Trophoblast cell (in vitro differentiated cells and primary cell): Measurements from ENCODE around the gene UGT2B17.

Experiments used
- DNase-seq, 2 donors: peaks; one replicate each; pipeline ENCODE4 v3.0.0-alpha.2; 2016
- H2AFZ ChIP-seq: 2 replicates; pipeline ENCODE4 v1.6.1; 2013; ENCODE audit warnings: low read length, moderate library complexity, mild to moderate bottlenecking; ENCODE audit not compliant: insufficient read depth, poor library complexity
- H2AK5ac ChIP-seq: 2 replicates; pipeline ENCODE4 v1.6.1; 2013; ENCODE audit warnings: mild to moderate bottlenecking, low read length
- H2BK120ac ChIP-seq: 2 replicates; pipeline ENCODE4 v1.6.1; 2013; ENCODE audit warnings: low read length, mild to moderate bottlenecking, moderate library complexity; ENCODE audit not compliant: insufficient read depth, poor library complexity
- H2BK12ac ChIP-seq: 2 replicates; pipeline ENCODE4 v1.6.1; 2013; ENCODE audit warnings: mild to moderate bottlenecking, low read length, moderate library complexity
- H2BK5ac ChIP-seq: 2 replicates; pipeline ENCODE4 v1.6.1; 2013; ENCODE audit warnings: low read length, low read depth, moderate library complexity, mild to moderate bottlenecking; ENCODE audit not compliant: poor library complexity
- H3K14ac ChIP-seq: 2 replicates; pipeline ENCODE4 v1.6.1; 2013; ENCODE audit warnings: mild to moderate bottlenecking, low read length
- H3K18ac ChIP-seq: 2 replicates; pipeline ENCODE4 v1.6.1; 2013; ENCODE audit warnings: mild to moderate bottlenecking, low read length
- H3K23ac ChIP-seq: 2 replicates; pipeline ENCODE4 v1.6.1; 2013; ENCODE audit warnings: low read length
- H3K27ac ChIP-seq: 2 replicates; pipeline ENCODE4 v1.5.1; 2013; ENCODE audit warnings: low read depth, mild to moderate bottlenecking, inconsistent platforms, low read length, moderate library complexity
- H3K27me3 ChIP-seq: 2 replicates; pipeline ENCODE4 v1.6.1; 2013; ENCODE audit warnings: inconsistent platforms, mild to moderate bottlenecking, low read length, moderate library complexity; ENCODE audit not compliant: insufficient read depth
- H3K36me3 ChIP-seq, 2 experiments: 1 replicate in 1 of 2; 2 replicates in 1 of 2; pipeline ENCODE4 v1.6.1; 2013; ENCODE audit warnings: low read length in 2 of 2, mild to moderate bottlenecking in 2 of 2, moderate library complexity in 1 of 2; ENCODE audit not compliant: insufficient read depth in 2 of 2, control insufficient read depth in 1 of 2
- H3K4ac ChIP-seq: 2 replicates; pipeline ENCODE4 v1.6.1; 2013; ENCODE audit warnings: low read depth, mild to moderate bottlenecking, low read length, moderate library complexity
- H3K4me1 ChIP-seq, 2 experiments: 1 replicate in 1 of 2; 2 replicates in 1 of 2; pipeline ENCODE4 v1.6.1; 2013; ENCODE audit warnings: low read length in 2 of 2, mild to moderate bottlenecking in 2 of 2, moderate library complexity in 1 of 2; ENCODE audit not compliant: insufficient read depth in 2 of 2, control insufficient read depth in 1 of 2
- H3K4me2 ChIP-seq: 2 replicates; pipeline ENCODE4 v1.6.1; 2013; ENCODE audit warnings: inconsistent platforms, mild to moderate bottlenecking, low read length, moderate library complexity
- H3K4me3 ChIP-seq: 2 replicates; pipeline ENCODE4 v1.5.1; 2013; ENCODE audit warnings: mild to moderate bottlenecking, low read depth, low read length, inconsistent platforms
- H3K79me1 ChIP-seq: one replicate; pipeline ENCODE4 v1.6.1; 2013; ENCODE audit warnings: low read length
- H3K79me2 ChIP-seq: 2 replicates; pipeline ENCODE4 v1.6.1; 2013; ENCODE audit warnings: low read length, mild to moderate bottlenecking; ENCODE audit not compliant: control insufficient read depth, insufficient read depth, poor library complexity
- H3K9ac ChIP-seq: 2 replicates; pipeline ENCODE4 v1.6.1; 2013; ENCODE audit warnings: mild to moderate bottlenecking, low read length
- H3K9me3 ChIP-seq: 2 replicates; pipeline ENCODE4 v1.6.1; 2013; ENCODE audit warnings: low read depth, mild to moderate bottlenecking, control low read depth, inconsistent platforms, low read length; ENCODE audit not compliant: insufficient read depth
- H4K12ac ChIP-seq: 2 replicates; pipeline ENCODE4 v1.6.1; 2013; ENCODE audit warnings: low read depth, mild to moderate bottlenecking, low read length, moderate library complexity
- H4K8ac ChIP-seq: 2 replicates; pipeline ENCODE4 v1.6.1; 2013; ENCODE audit warnings: low read depth, mild to moderate bottlenecking, low read length, moderate library complexity
- H4K91ac ChIP-seq: one replicate; pipeline ENCODE4 v1.6.1; 2013; ENCODE audit warnings: low read depth, mild to moderate bottlenecking, low read length, moderate library complexity
- WGBS: extraction: QIAGEN DNeasy Blood & Tissue Kit; methylation state at CpG from one replicate; pipeline ENCODE4 v1.1.7; 2013; ENCODE audit warnings: missing lambda C conversion rate; ENCODE audit not compliant: insufficient read length, insufficient coverage; ENCODE audit errors: extremely low coverage; 5-methylcytosine and 5-hydroxymethylcytosine counted together

The UGT2B17 gene

DNA sequence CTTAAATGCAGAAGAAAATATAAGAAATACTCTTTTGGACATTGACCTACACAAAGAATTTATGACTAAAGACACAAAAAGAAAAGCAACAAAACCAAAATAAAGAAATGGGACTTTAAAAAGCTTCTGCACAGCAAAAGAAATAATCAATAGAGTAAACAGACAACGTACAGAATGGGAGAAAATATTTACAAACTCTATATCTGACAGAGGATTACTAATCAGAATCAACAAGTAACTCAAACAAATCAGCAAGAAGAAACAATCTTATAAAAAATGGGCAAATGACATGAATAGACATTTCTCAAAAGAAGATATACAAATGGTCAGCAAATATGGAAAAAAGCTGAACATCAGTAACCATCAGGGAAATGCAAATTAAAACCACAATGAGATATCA, 37.6 kb upstream of the UGT2B17 start:
- H3K9me3 ChIP-seq = no peaks in the 10 kb centered on the region
- H2BK5ac ChIP-seq = no peak overlapping the region
- H3K23ac ChIP-seq = no peak overlapping the region
- no peak for DNase-seq
- no peak overlapping the region for H3K18ac ChIP-seq
- H2BK12ac ChIP-seq = no peak overlapping the region
- H2AFZ ChIP-seq = no peak overlapping the region
- WGBS = no CpG with 5 or more reads among the region's 1 CpG
- no peak overlapping the region for H2AK5ac ChIP-seq
- no peaks in the 10 kb centered on the region for H3K36me3 ChIP-seq
- no peak overlapping the region for H3K4me3 ChIP-seq
- H3K79me2 ChIP-seq = no peaks in the 10 kb centered on the region
- no peak overlapping the region for H2BK120ac ChIP-seq
- H3K4ac ChIP-seq = no peak overlapping the region
- no peaks in the 10 kb centered on the region for H3K27me3 ChIP-seq
- no peak overlapping the region for H3K9ac ChIP-seq
- no peaks in the 10 kb centered on the region for H3K4me1 ChIP-seq
- no peak overlapping the region for H4K91ac ChIP-seq
- no peak overlapping the region for H3K4me2 ChIP-seq
- H3K79me1 ChIP-seq = no peaks in the 10 kb centered on the region
- no peak overlapping the region for H3K27ac ChIP-seq
- no peak overlapping the region for H4K8ac ChIP-seq
- no peak overlapping the region for H3K14ac ChIP-seq
- no peak overlapping the region for H4K12ac ChIP-seq

DNA sequence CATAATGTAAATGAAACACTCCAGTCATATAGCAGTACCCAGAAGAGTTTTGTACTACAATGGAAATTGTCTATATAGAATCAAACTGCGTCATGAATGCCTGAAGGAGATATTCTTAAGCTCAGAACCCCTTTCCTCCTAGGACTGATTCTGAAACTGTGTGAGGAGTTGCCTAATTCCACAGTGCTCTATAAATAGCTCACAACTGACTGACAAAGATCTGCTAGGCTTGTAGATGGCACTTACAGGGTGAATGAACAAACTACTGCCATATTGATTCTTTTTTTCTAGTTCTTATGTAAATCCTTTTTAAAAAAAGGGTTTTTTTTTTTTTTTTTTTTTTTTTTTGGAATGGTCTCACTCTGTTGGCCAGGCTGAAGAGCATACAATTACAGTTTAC, 30.1 kb upstream of the UGT2B17 start:
- Histone ChIP-seq H4K12ac (no peak overlapping the region), H2BK5ac (no peak overlapping the region), H3K18ac (no peak overlapping the region), H3K23ac (no peak overlapping the region), H3K4me3 (no peak overlapping the region), H3K4me1 (no peaks in the 10 kb centered on the region), H3K79me1 (no peaks in the 10 kb centered on the region), H3K14ac (no peak overlapping the region), H3K36me3 (no peaks in the 10 kb centered on the region), H4K91ac (no peak overlapping the region), H3K27ac (no peak overlapping the region), H2AK5ac (no peak overlapping the region), H3K9ac (no peak overlapping the region), H2BK12ac (no peak overlapping the region), H2BK120ac (no peak overlapping the region), H3K79me2 (no peaks in the 10 kb centered on the region), H3K27me3 (no peaks in the 10 kb centered on the region), H3K4me2 (no peak overlapping the region), H3K4ac (no peak overlapping the region), H2AFZ (no peak overlapping the region), H3K9me3 (no peaks in the 10 kb centered on the region), H4K8ac (no peak overlapping the region)
- WGBS = no CpG with 5 or more reads among the region's 1 CpG
- no peak for DNase-seq

DNA sequence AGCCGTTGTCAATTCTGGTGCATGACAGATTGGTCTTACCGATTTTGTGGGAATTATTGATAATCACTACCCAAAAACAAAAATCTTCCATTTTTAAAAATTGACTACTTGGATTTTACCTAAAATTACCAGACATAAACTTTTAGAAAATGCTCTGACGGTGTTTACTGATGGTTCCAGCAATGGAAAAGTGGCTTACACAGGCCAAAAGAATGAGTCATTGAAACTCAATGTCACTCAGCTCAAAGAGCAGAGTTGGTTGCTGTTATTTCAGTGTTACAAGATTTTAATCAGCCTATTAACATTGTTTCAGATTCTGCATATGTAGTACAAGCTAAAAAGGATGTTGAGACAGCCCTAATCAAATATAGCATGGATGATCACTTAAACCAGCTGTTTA, 23.0 kb upstream of the UGT2B17 start:
- no peaks in the 10 kb centered on the region for H3K36me3 ChIP-seq
- no peaks in the 10 kb centered on the region for H3K4me1 ChIP-seq
- H3K14ac ChIP-seq = no peak overlapping the region
- H3K23ac ChIP-seq = no peak overlapping the region
- H4K8ac ChIP-seq = no peak overlapping the region
- no peak overlapping the region for H2AK5ac ChIP-seq
- H2BK12ac ChIP-seq = no peak overlapping the region
- H3K4me2 ChIP-seq = no peak overlapping the region
- H3K27ac ChIP-seq = no peak overlapping the region
- H3K9me3 ChIP-seq = no peaks in the 10 kb centered on the region
- no peak overlapping the region for H2BK5ac ChIP-seq
- no peak overlapping the region for H3K4ac ChIP-seq
- no peak overlapping the region for H3K9ac ChIP-seq
- H3K18ac ChIP-seq = no peak overlapping the region
- H4K91ac ChIP-seq = no peak overlapping the region
- no peak overlapping the region for H2AFZ ChIP-seq
- no peak overlapping the region for H3K4me3 ChIP-seq
- H3K79me2 ChIP-seq = no peaks in the 10 kb centered on the region
- H4K12ac ChIP-seq = no peak overlapping the region
- no peaks in the 10 kb centered on the region for H3K79me1 ChIP-seq
- no CpG with 5 or more reads among the region's 3 CpGs for WGBS
- DNase-seq = peak in 1 of 2 donors; percentile 10
- no peaks in the 10 kb centered on the region for H3K27me3 ChIP-seq
- H2BK120ac ChIP-seq = no peak overlapping the region

DNA sequence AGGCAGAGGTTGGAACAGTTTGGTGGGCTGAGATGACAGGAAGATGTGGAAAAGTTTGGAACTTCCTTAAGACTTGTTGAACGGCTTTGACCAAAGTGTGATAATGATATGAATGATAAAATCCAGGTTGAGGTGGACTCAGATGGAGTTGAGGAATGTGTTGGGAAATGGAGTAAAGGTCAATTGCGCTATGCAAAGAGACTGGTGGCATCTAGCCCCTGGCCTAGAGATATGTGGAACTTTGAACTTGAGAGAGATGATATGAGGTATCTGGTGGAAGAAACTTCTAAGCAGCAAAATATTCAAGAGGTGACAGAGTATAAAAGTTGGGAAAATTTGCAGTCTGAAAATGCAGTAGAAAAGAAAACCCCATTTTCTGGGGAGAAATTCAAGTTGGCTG, 21.4 kb upstream of the UGT2B17 start:
- Histone ChIP-seq H2BK5ac (no peak overlapping the region), H3K9ac (no peak overlapping the region), H3K79me2 (no peaks in the 10 kb centered on the region), H2AK5ac (no peak overlapping the region), H3K4me2 (no peak overlapping the region), H3K4me1 (peaks cover 0 to 3% of the 10 kb centered on the region in 2 experiments), H3K23ac (no peak overlapping the region), H4K91ac (no peak overlapping the region), H2AFZ (no peak overlapping the region), H3K14ac (no peak overlapping the region), H3K18ac (no peak overlapping the region), H3K79me1 (no peaks in the 10 kb centered on the region), H3K27ac (no peak overlapping the region), H3K4me3 (no peak overlapping the region), H4K12ac (no peak overlapping the region), H4K8ac (no peak overlapping the region), H2BK120ac (no peak overlapping the region), H3K4ac (no peak overlapping the region), H3K9me3 (no peaks in the 10 kb centered on the region), H3K27me3 (no peaks in the 10 kb centered on the region), H2BK12ac (no peak overlapping the region), H3K36me3 (no peaks in the 10 kb centered on the region)
- no peak for DNase-seq
- WGBS = no CpG with 5 or more reads among the region's 2 CpGs
